Neural progenitor cell (in vitro differentiated cells): ENCODE results near the gene RBMS1. TPM values are rescaled to one million over a fixed set of nuclear protein-coding genes. Genes with fewer than 3 reads are reported as not detected.

ENCODE experiments used
- DNase-seq: peaks from one replicate; pipeline ENCODE4 v3.0.0-alpha.2; 2016; ENCODE audit warnings: low spot score
- H2AFZ ChIP-seq: fragments of 200-600 bp; sonication (generic); replicated peaks from 2 replicates; pipeline ENCODE4 v1.6.1; 2016; ENCODE audit warnings: antibody characterized with exemption
- H3F3A ChIP-seq: fragments of 200-600 bp; sonication (generic); 2 replicates; pipeline ENCODE4 v1.6.1; 2016; ENCODE audit warnings: antibody characterized with exemption, low read depth
- H3K27ac ChIP-seq: fragments of 200-600 bp; sonication (generic); 2 replicates; pipeline ENCODE4 v1.5.1; 2016; ENCODE audit warnings: mild to moderate bottlenecking
- H3K27me3 ChIP-seq: fragments of 200-600 bp; sonication (generic); 2 replicates; pipeline ENCODE4 v1.6.1; 2016; ENCODE audit warnings: mild to moderate bottlenecking, moderate library complexity
- H3K36me3 ChIP-seq: fragments of 200-600 bp; sonication (generic); 2 replicates; pipeline ENCODE4 v1.5.1; 2016
- H3K4me1 ChIP-seq: fragments of 200-600 bp; sonication (generic); 2 replicates; pipeline ENCODE4 v1.6.1; 2016; ENCODE audit warnings: mixed run types
- H3K4me2 ChIP-seq: fragments of 200-600 bp; sonication (generic); 2 replicates; pipeline ENCODE4 v1.6.1; 2016
- H3K4me3 ChIP-seq: fragments of 200-600 bp; sonication (generic); 2 replicates; pipeline ENCODE4 v1.5.1; 2016
- H3K79me2 ChIP-seq: fragments of 200-600 bp; sonication (generic); 2 replicates; pipeline ENCODE4 v1.6.1; 2016; ENCODE audit warnings: low read depth
- H3K9ac ChIP-seq: fragments of 200-600 bp; sonication (generic); 2 replicates; pipeline ENCODE4 v1.6.1; 2016
- H3K9me3 ChIP-seq: fragments of 200-600 bp; sonication (generic); 2 replicates; pipeline ENCODE4 v1.5.1; 2016; ENCODE audit warnings: low read depth
- H4K20me1 ChIP-seq: fragments of 200-600 bp; sonication (generic); 2 replicates; pipeline ENCODE4 v1.6.1; 2016; ENCODE audit warnings: low read depth
- H3K27ac Mint-ChIP-seq: 3 replicates; pipeline ENCODE4 v1.8.0; 2021; ENCODE audit warnings: mixed read lengths
- H3K27me3 Mint-ChIP-seq: 2 replicates; pipeline ENCODE4 v1.8.0; 2022; ENCODE audit warnings: low read depth, mild to moderate bottlenecking, inconsistent platforms, moderate library complexity, mixed read lengths; ENCODE audit not compliant: insufficient read depth
- H3K36me3 Mint-ChIP-seq: 3 replicates; pipeline ENCODE4 v1.8.0; 2021; ENCODE audit warnings: mixed read lengths
- H3K4me1 Mint-ChIP-seq: 3 replicates; pipeline ENCODE4 v1.8.0; 2021; ENCODE audit warnings: mixed read lengths
- H3K4me3 Mint-ChIP-seq: 3 replicates; pipeline ENCODE4 v1.8.0; 2021; ENCODE audit warnings: mild to moderate bottlenecking, moderate library complexity, mixed read lengths
- H3K9me3 Mint-ChIP-seq: 3 replicates; pipeline ENCODE4 v1.8.0; 2020; ENCODE audit warnings: mixed read lengths
- EZH2 ChIP-seq: fragments of 200-600 bp; sonication (generic); IDR thresholded peaks from 2 replicates; pipeline ENCODE4 v1.6.1; 2017; ENCODE audit warnings: antibody characterized with exemption, mild to moderate bottlenecking, moderate library complexity
- EZH2phosphoT487 ChIP-seq: fragments of 200-600 bp; sonication (generic); IDR thresholded peaks from 2 replicates; pipeline ENCODE4 v1.6.1; 2017; ENCODE audit warnings: antibody characterized with exemption
- total RNA-seq: library from RNA; depleted of rRNA; stranded (reverse); fragments of >200 nt; gene quantifications from 2 replicates; pipeline ENCODE4 v1.2.3, GENCODE V29; 2015; ENCODE audit warnings: low replicate concordance
- TF ChIP-seq, protein P1 (sequence below): fragments of 200-600 bp; sonication (generic); IDR thresholded peaks from 2 replicates; pipeline ENCODE4 v1.5.1; 2017; ENCODE audit warnings: antibody characterized with exemption, mild to moderate bottlenecking

RBMS1 gene
- total RNA-seq, 1 donor from 2014 or later: 101 TPM

DNA sequence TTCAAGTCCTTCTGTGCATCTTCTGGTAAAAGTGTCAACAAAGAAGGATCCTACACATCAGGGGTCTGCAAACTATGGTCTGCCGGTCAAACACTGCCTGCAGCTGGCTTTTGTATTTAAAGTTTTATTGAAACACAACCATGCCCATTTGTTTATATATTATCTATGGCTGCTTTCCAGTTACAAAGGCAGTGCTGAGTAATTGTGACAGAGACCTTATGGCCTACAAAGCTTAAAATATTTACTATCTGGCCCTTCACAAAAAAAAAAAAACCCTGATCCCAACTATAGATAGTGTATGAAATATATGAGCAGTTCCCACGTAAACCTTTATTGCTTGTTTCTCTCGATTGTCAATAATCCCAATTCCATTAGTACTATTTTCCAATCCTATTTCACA, 101.4 kb downstream of the RBMS1 start:
- peaks cover 3% of the 10 kb centered on the region for H3K36me3 Mint-ChIP-seq
- DNase-seq: no peak
- H3K4me1 ChIP-seq: peaks cover 38% of the 10 kb centered on the region
- TF ChIP-seq EZH2: no peak
- TF ChIP-seq, protein P1, sequence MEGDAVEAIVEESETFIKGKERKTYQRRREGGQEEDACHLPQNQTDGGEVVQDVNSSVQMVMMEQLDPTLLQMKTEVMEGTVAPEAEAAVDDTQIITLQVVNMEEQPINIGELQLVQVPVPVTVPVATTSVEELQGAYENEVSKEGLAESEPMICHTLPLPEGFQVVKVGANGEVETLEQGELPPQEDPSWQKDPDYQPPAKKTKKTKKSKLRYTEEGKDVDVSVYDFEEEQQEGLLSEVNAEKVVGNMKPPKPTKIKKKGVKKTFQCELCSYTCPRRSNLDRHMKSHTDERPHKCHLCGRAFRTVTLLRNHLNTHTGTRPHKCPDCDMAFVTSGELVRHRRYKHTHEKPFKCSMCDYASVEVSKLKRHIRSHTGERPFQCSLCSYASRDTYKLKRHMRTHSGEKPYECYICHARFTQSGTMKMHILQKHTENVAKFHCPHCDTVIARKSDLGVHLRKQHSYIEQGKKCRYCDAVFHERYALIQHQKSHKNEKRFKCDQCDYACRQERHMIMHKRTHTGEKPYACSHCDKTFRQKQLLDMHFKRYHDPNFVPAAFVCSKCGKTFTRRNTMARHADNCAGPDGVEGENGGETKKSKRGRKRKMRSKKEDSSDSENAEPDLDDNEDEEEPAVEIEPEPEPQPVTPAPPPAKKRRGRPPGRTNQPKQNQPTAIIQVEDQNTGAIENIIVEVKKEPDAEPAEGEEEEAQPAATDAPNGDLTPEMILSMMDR: no peak
- TF ChIP-seq EZH2phosphoT487: no peak
- no peak overlapping the region for H2AFZ ChIP-seq
- H3K9me3 Mint-ChIP-seq: no peaks in the 10 kb centered on the region
- H3K27me3 Mint-ChIP-seq: no peaks in the 10 kb centered on the region
- H3K79me2 ChIP-seq: peaks cover 100% of the 10 kb centered on the region
- no peak overlapping the region for H3K4me3 ChIP-seq
- H3F3A ChIP-seq: peaks cover 14% of the 10 kb centered on the region
- H3K27ac ChIP-seq: no peak overlapping the region
- H3K9ac ChIP-seq: no peak overlapping the region
- H3K4me3 Mint-ChIP-seq: no peak overlapping the region
- H3K36me3 ChIP-seq: no peaks in the 10 kb centered on the region
- no peaks in the 10 kb centered on the region for H3K27me3 ChIP-seq
- H3K4me2 ChIP-seq: no peak overlapping the region
- peaks cover 31% of the 10 kb centered on the region for H3K4me1 Mint-ChIP-seq
- no peaks in the 10 kb centered on the region for H3K9me3 ChIP-seq
- H3K27ac Mint-ChIP-seq: no peak overlapping the region
- H4K20me1 ChIP-seq: peaks cover 90% of the 10 kb centered on the region

GRCh38 chr2:160390544-160391455, 102.8 kb downstream of the RBMS1 start:
- H2AFZ ChIP-seq: no peak overlapping the region
- TF ChIP-seq EZH2phosphoT487 (no peak), EZH2 (no peak)
- TF ChIP-seq, protein P1: no peak
- H3K79me2 ChIP-seq: peaks cover 100% of the 10 kb centered on the region
- Mint-ChIP-seq H3K27me3 (no peaks in the 10 kb centered on the region), H3K4me1 (peaks cover 35% of the 10 kb centered on the region), H3K4me3 (no peak overlapping the region), H3K36me3 (peaks cover 3% of the 10 kb centered on the region), H3K27ac (no peak overlapping the region), H3K9me3 (no peaks in the 10 kb centered on the region)
- H3K9ac ChIP-seq: no peak overlapping the region
- H3K27me3 ChIP-seq: no peaks in the 10 kb centered on the region
- H3K4me3 ChIP-seq: no peak overlapping the region
- H3K27ac ChIP-seq: no peak overlapping the region
- H3F3A ChIP-seq: peaks cover 7% of the 10 kb centered on the region
- H3K4me1 ChIP-seq: peaks cover 32% of the 10 kb centered on the region
- no peaks in the 10 kb centered on the region for H3K9me3 ChIP-seq
- H3K4me2 ChIP-seq: no peak overlapping the region
- peaks cover 90% of the 10 kb centered on the region for H4K20me1 ChIP-seq
- no peak for DNase-seq
- no peaks in the 10 kb centered on the region for H3K36me3 ChIP-seq

DNA sequence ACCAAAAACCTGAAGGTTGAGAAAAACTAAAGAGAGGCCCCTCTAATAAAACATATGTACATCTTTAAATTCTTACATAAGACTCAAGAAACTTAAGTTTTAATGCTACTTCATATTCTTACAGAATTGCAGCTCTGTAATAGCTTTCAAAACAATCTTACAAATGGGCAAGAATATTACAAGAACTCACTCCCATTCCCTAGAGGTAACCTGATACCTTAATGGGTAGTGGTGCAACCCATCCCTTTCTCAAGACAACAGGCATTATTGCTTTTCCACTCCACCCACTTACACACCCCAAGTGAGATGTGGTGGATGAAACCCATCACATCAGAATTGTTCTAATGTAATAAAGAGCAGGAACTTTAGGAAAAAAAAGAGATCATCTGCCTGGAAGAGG, 103.7 kb downstream of the RBMS1 start:
- TF ChIP-seq EZH2 (no peak), EZH2phosphoT487 (no peak)
- TF ChIP-seq, protein P1: no peak
- DNase-seq: no peak
- Histone ChIP-seq H3K4me2 (no peak overlapping the region), H3K4me3 (no peak overlapping the region), H3K79me2 (peaks cover 100% of the 10 kb centered on the region), H3K27me3 (no peaks in the 10 kb centered on the region), H2AFZ (no peak overlapping the region), H4K20me1 (peaks cover 92% of the 10 kb centered on the region), H3K9ac (no peak overlapping the region), H3K27ac (no peak overlapping the region), H3K9me3 (no peaks in the 10 kb centered on the region), H3F3A (peaks cover 7% of the 10 kb centered on the region), H3K36me3 (no peaks in the 10 kb centered on the region), H3K4me1 (peaks cover 32% of the 10 kb centered on the region)
- Mint-ChIP-seq H3K27me3 (no peaks in the 10 kb centered on the region), H3K4me1 (peaks cover 35% of the 10 kb centered on the region), H3K36me3 (peaks cover 3% of the 10 kb centered on the region), H3K4me3 (no peak overlapping the region), H3K27ac (no peak overlapping the region), H3K9me3 (no peaks in the 10 kb centered on the region)
